HepG2 (cell line): ENCODE results near the gene PRSS3. TPM values are rescaled to one million over a fixed set of nuclear protein-coding genes. Genes with fewer than 3 reads are reported as not detected.

Experiments
- polyA plus RNA-seq, 8 experiments: library from polyadenylated mRNA; depleted of rRNA in 3 of 8; stranded (reverse) in 7 of 8; unstranded in 1 of 8; fragments of >200 nt; fragmentation: Illumina TruSeq in 4 of 8; extraction: Trizol in 4 of 8; gene quantifications; 2 replicates each; pipeline versions ENCODE4 v1.2.1 to v1.2.3, GENCODE V29; 2011 to 2016; ENCODE audit warnings: low read depth in 4 of 8, missing spikeins in 1 of 8, mixed read lengths in 1 of 8; ENCODE audit not compliant: insufficient read depth in 1 of 8
- small RNA-seq, 3 experiments: library from RNA; depleted of rRNA; stranded (forward); fragments of <200 nt; gene quantifications; one replicate each; pipeline ENCODE3, GENCODE V24; 2012; ENCODE audit warnings: low read depth in 2 of 3, low replicate concordance in 1 of 3; ENCODE audit not compliant: insufficient read length in 3 of 3, insufficient read depth in 2 of 3
- total RNA-seq, 5 experiments: library from RNA; depleted of rRNA; stranded (reverse); fragments of >200 nt; fragmentation: Illumina TruSeq; extraction: Trizol; gene quantifications; 2 replicates each; pipeline ENCODE4 v1.2.3, GENCODE V29; 2016; ENCODE audit warnings: low read depth in 1 of 5

PRSS3 gene
- total and polyA plus RNA-seq, 2 of the 13 experiments (the other 11 are each of a cell fraction or from before 2014, with no cell fraction given), result not detected

Small RNA genes within 50 kb of the gene (small RNA-seq; reads per million reads assigned to genes)
- 0 reads per million in 3 experiments for gene RF00019

Other genes starting within 250 kb of the PRSS3 start
- gene UBE2R2, start 21.6 kb downstream of the PRSS3 start, total RNA-seq (2016; rRNA removed; fragmentation: Illumina TruSeq; extraction: Trizol), result 14.8 and 19.5 TPM in 2 replicates
- gene UBE2R2, start 21.6 kb downstream of the PRSS3 start, polyA plus RNA-seq (2011; rRNA removed), result 17.2 and 20.9 TPM in 2 replicates